LNCaP clone FGC (cell line): ENCODE results near the gene MAP4K4.

ENCODE experiments used
- DNase-seq: peaks from one replicate; pipeline ENCODE4 v3.0.0-alpha.2; 2011; ENCODE audit warnings: low read depth
- H3K4me3 ChIP-seq: 2 replicates; pipeline ENCODE4 v1.5.1; 2011; ENCODE audit warnings: mild to moderate bottlenecking, low read depth, low read length, control low read depth
- CTCF ChIP-seq: IDR thresholded peaks from 2 replicates; pipeline ENCODE4 v1.5.1; 2012; ENCODE audit warnings: mild to moderate bottlenecking; ENCODE audit not compliant: control insufficient read depth, insufficient read depth; ENCODE audit errors: extremely low read depth

MAP4K4 gene

GRCh38 chr2:101801496-101801895, 104.0 kb downstream of the MAP4K4 start:
- TF ChIP-seq CTCF: no peak
- no peak overlapping the region for H3K4me3 ChIP-seq
- no peak for DNase-seq

GRCh38 chr2:101802329-101802728, 104.8 kb downstream of the MAP4K4 start:
- H3K4me3 ChIP-seq: no peak overlapping the region
- no peak for TF ChIP-seq CTCF
- no peak for DNase-seq

- no peak overlapping the region for H3K4me3 ChIP-seq
- TF ChIP-seq CTCF: no peak
- no peak for DNase-seq
These were observed 105.6 kb downstream of the MAP4K4 start for GRCh38 chr2:101803128-101803527.

- H3K4me3 ChIP-seq: no peak overlapping the region
- DNase-seq: no peak
- no peak for TF ChIP-seq CTCF
These were observed 106.6 kb downstream of the MAP4K4 start for GRCh38 chr2:101803945-101804696.

GRCh38 chr2:101805152-101806088, 107.9 kb downstream of the MAP4K4 start:
- no peak for TF ChIP-seq CTCF
- DNase-seq: no peak
- no peak overlapping the region for H3K4me3 ChIP-seq

- DNase-seq: no peak
- H3K4me3 ChIP-seq: no peak overlapping the region
- no peak for TF ChIP-seq CTCF
These were observed 108.6 kb downstream of the MAP4K4 start for GRCh38 chr2:101806123-101806522.
